Gastroesophageal sphincter (tissue), 4 donors: ENCODE data around the gene GABRR3. TPM values are rescaled to one million over a fixed set of nuclear protein-coding genes. Genes with fewer than 3 reads are reported as not detected.

Experiments used
- ATAC-seq: fragments of 150-250 bp; one replicate; pipeline ENCODE4 v1.9.1; 2016; ENCODE audit warnings: mild to moderate bottlenecking, moderate library complexity
- H3K27ac ChIP-seq, 4 donors: fragments of 200-600 bp; sonication (generic) in 3 of 4; 1 replicate in 3 of 4; 2 replicates in 1 of 4; pipeline ENCODE4 v1.5.1; 2016 to 2019
- H3K27me3 ChIP-seq: fragments of 200-600 bp; sonication (generic); one replicate; pipeline ENCODE4 v1.5.1; 2019
- H3K36me3 ChIP-seq, 2 donors: fragments of 200-600 bp; sonication (generic); one replicate each; pipeline ENCODE4 v1.5.1; 2019; ENCODE audit warnings: control low read depth in 1 of 2
- H3K4me1 ChIP-seq, 3 donors: fragments of 200-600 bp; sonication (generic); 1 replicate in 2 of 3; 2 replicates in 1 of 3; pipeline ENCODE4 v1.5.1; 2016 to 2019; ENCODE audit warnings: control low read depth in 2 of 3
- H3K4me3 ChIP-seq, 2 donors: fragments of 200-600 bp; sonication (generic); one replicate each; pipeline ENCODE4 v1.5.1; 2019; ENCODE audit warnings: mild to moderate bottlenecking in 1 of 2, moderate library complexity in 1 of 2
- H3K9me3 ChIP-seq, 3 donors: fragments of 200-600 bp; sonication (generic); one replicate each; pipeline ENCODE4 v1.5.1; 2017 to 2019; ENCODE audit warnings: control low read depth in 2 of 3
- CTCF ChIP-seq, 4 experiments: fragments of 200-600 bp in 2 of 4; fragments of 450-650 bp in 2 of 4; sonication (generic) in 1 of 4; IDR thresholded peaks; one replicate each; pipeline ENCODE4 v1.5.1; 2017 to 2019; ENCODE audit warnings: antibody characterized with exemption in 4 of 4, mild to moderate bottlenecking in 2 of 4, moderate library complexity in 2 of 4
- EP300 ChIP-seq: sonication (generic); formaldehyde crosslinking; IDR thresholded peaks from one replicate; pipeline ENCODE4 v1.6.1; 2017; ENCODE audit warnings: antibody characterized with exemption, mild to moderate bottlenecking
- POLR2A ChIP-seq, 2 donors: fragments of 450-650 bp; IDR thresholded peaks; one replicate each; pipeline ENCODE4 v1.6.1; 2017; ENCODE audit warnings: antibody characterized with exemption in 2 of 2, mild to moderate bottlenecking in 2 of 2, moderate library complexity in 1 of 2
- POLR2AphosphoS5 ChIP-seq: sonication (generic); formaldehyde crosslinking; IDR thresholded peaks from one replicate; pipeline ENCODE4 v1.6.1; 2017; ENCODE audit warnings: antibody characterized with exemption
- WGBS, 2 donors: methylation state at CpG; one replicate each; pipeline ENCODE4 v1.1.5; 2018; ENCODE audit warnings: low coverage in 1 of 2; 5-methylcytosine and 5-hydroxymethylcytosine counted together
- total RNA-seq, 4 donors: library from RNA; depleted of rRNA; stranded (reverse); fragments of >200 nt; gene quantifications; one replicate each; pipeline ENCODE4 v1.1.0, GENCODE V29; 2016

Gene GABRR3
- total RNA-seq, 4 donors from 2014 or later = not detected

DNA sequence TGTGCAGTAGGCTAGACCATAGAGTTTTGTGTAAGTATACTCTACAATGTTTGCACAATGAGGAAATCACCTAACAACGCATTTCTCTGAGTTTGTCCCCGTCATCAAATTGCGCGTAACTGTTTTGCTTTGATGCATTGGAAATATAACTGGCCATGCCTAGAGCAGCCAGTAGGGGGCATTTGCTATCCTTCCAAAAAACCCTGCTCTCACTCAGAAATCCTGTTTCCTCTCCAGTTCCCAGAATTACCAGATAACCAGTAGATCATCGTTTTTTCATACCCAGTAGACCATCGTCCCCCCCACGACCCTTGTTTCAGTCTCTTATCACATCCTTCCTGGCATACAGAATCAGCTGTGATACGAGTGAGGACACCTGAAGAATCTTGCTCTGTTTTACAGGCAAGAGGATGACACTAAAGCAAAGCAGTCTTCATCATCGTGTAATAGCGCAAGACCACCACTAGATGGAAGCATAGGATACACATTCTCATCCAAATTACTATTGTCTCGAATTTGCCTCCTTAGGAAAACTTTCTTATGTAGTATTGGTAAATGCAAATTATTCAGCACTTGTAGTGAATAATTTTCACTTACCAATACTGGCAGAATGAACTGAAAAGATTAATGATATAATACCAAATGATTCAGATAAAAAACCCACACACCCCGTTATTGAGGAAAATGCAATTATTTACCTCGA is 4.4 kb upstream of the GABRR3 start:
- Histone ChIP-seq H3K36me3 (no peaks in the 10 kb centered on the region), H3K27me3 (peaks cover 19% of the 10 kb centered on the region), H3K27ac (no peak overlapping the region), H3K4me3 (peak overlapping the region; percentile 29 to 40), H3K4me1 (peaks cover 0 to 6% (median 0%) of the 10 kb centered on the region in 3 donors), H3K9me3 (peaks cover 0 to 11% (median 0%) of the 10 kb centered on the region in 3 donors)
- 13 to 16% methylated on average over 12 to 13 of the region's 13 CpGs for WGBS, 2 donors
- TF ChIP-seq CTCF (IDR thresholded peaks at IDR 0.05) (peak; percentile 66 to 81 (median 74)), EP300 (no peak)
- ATAC-seq = peak; percentile 85

- peaks cover 0 to 6% (median 0%) of the 10 kb centered on the region in 3 donors for H3K4me1 ChIP-seq
- H3K27me3 ChIP-seq = peaks cover 21% of the 10 kb centered on the region
- no peak for ATAC-seq
Measured at GRCh38 chr3:98038876-98039275, 3.8 kb upstream of the GABRR3 start.

GRCh38 chr3:98038286-98038685 is 3.2 kb upstream of the GABRR3 start:
- ATAC-seq = no peak
- H3K4me1 ChIP-seq = peaks cover 0 to 6% (median 0%) of the 10 kb centered on the region in 3 donors

More at GRCh38 chr3:98038876-98039275, 3.8 kb upstream of the GABRR3 start:
- Histone ChIP-seq H3K27ac (no peak overlapping the region), H3K4me3 (no peak overlapping the region), H3K9me3 (peaks cover 0 to 11% (median 0%) of the 10 kb centered on the region in 3 donors), H3K36me3 (no peaks in the 10 kb centered on the region)
- WGBS, 2 donors = 61 to 67% methylated on average over 3 of the region's 3 CpGs
- TF ChIP-seq POLR2A (IDR thresholded peaks at IDR 0.05) (no peak), CTCF (IDR thresholded peaks at IDR 0.05) (no peak), EP300 (no peak), POLR2AphosphoS5 (no peak)

GRCh38 chr3:98034486-98034885 is 629 bp downstream of the GABRR3 start:
- no peaks in the 10 kb centered on the region for H3K9me3 ChIP-seq
- no peak for TF ChIP-seq EP300
- TF ChIP-seq CTCF (IDR thresholded peaks at IDR 0.05) = no peak
- no peak for TF ChIP-seq POLR2AphosphoS5
- TF ChIP-seq POLR2A (IDR thresholded peaks at IDR 0.05) = no peak
- ATAC-seq = no peak
- H3K36me3 ChIP-seq = no peaks in the 10 kb centered on the region
- H3K27ac ChIP-seq = no peak overlapping the region
- whole genome bisulfite sequencing, 2 donors = 47 to 69% methylated on average over 2 of the region's 2 CpGs
- H3K4me3 ChIP-seq = no peak overlapping the region
- peaks cover 0 to 5% (median 0%) of the 10 kb centered on the region in 3 donors for H3K4me1 ChIP-seq
- peaks cover 25% of the 10 kb centered on the region for H3K27me3 ChIP-seq

More at GRCh38 chr3:98038286-98038685, 3.2 kb upstream of the GABRR3 start:
- Histone ChIP-seq H3K27ac (no peak overlapping the region), H3K4me3 (no peak overlapping the region), H3K27me3 (peaks cover 25% of the 10 kb centered on the region), H3K9me3 (peaks cover 0 to 11% (median 0%) of the 10 kb centered on the region in 3 donors), H3K36me3 (no peaks in the 10 kb centered on the region)
- 62 to 66% methylated on average over 3 of the region's 3 CpGs for WGBS, 2 donors
- TF ChIP-seq CTCF (IDR thresholded peaks at IDR 0.05) = no peak
- TF ChIP-seq POLR2A (IDR thresholded peaks at IDR 0.05) = no peak
- no peak for TF ChIP-seq EP300

DNA sequence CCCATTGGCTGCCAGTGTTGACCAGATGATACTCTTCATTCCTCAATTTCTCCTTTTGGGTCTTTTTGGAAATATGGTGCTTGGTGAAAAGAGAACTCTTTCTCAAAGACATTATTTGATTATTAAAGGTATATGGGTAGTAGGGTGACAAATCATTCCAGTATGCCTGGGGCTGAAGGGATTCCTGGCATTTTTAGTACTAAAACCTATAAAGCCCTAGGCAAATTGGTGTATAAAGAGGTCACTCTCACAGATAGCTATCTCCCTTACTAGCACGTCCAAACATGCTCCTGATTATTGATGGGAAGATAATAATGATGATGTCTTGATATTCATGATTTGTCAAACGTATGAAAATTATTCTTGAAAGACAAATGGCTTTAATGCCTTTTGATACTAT is 1.1 kb downstream of the GABRR3 start:
- no peaks in the 10 kb centered on the region for H3K36me3 ChIP-seq
- no peak for TF ChIP-seq CTCF (IDR thresholded peaks at IDR 0.05)
- TF ChIP-seq POLR2AphosphoS5 = no peak
- no peak for TF ChIP-seq EP300
- TF ChIP-seq POLR2A (IDR thresholded peaks at IDR 0.05) = no peak
- WGBS, 2 donors = 46 to 51% methylated on average over 2 of the region's 2 CpGs
- no peak for ATAC-seq
- peaks cover 25% of the 10 kb centered on the region for H3K27me3 ChIP-seq
- H3K27ac ChIP-seq = no peak overlapping the region
- H3K9me3 ChIP-seq = no peaks in the 10 kb centered on the region
- no peak overlapping the region for H3K4me3 ChIP-seq
- H3K4me1 ChIP-seq = peaks cover 0 to under 1% (median 0%) of the 10 kb centered on the region in 3 donors
